Astrocyte (in vitro differentiated cells and primary cell): ENCODE results near the gene IRX6.

Experiments
- CTCF ChIP-seq: IDR thresholded peaks from 2 replicates; pipeline ENCODE4 v1.5.1; 2011; ENCODE audit warnings: low read depth, mild to moderate bottlenecking, inconsistent platforms, low read length, moderate library complexity; ENCODE audit not compliant: insufficient read depth
- EZH2 ChIP-seq: IDR thresholded peaks from 2 replicates; pipeline ENCODE4 v1.6.1; 2012; ENCODE audit warnings: mild to moderate bottlenecking, low read length, inconsistent platforms; ENCODE audit not compliant: insufficient read depth

- no peak for TF ChIP-seq CTCF
- TF ChIP-seq EZH2, result no peak
These were observed 5.9 kb downstream of the IRX6 start for GRCh38 chr16:55329791-55330428.
